HG03565 (cell line): ENCODE data around the gene KRT71.
"Not testable (repeated sequence)": the region's sequence is repeated elsewhere in the genome, so short reads cannot be mapped to it uniquely, and the experiment has no call there.

ENCODE experiments used
- ATAC-seq: cut with Tn5 transposase; IDR thresholded peaks from one replicate; pipeline ENCODE4 v1.9.1; 2021; ENCODE audit warnings: mild to moderate bottlenecking, moderate library complexity; ENCODE audit not compliant: unreplicated experiment

KRT71 gene

DNA sequence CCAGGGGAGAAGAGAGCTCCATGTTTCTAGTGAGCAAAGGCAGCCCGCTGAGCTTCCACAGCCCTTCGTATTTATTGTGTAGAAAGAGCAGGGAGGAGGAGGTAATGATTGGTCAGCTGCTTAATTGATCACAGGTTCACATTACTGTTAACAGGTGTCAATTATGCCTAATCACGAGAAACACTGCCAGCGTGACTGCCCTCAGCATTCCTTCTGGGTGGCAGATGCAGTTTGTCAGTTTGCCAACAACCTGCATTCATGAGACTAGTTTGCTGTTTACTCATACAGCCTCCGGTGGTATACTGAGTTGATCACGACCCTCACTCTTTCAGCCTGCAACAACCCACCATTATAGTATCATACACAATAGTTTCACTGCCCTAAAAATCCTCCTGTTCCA lies 52.4 kb downstream of the KRT71 start:
- ATAC-seq: not testable (repeated sequence)

- no peak for ATAC-seq
Measured at GRCh38 chr12:52499806-52500560, 53.0 kb downstream of the KRT71 start.

GRCh38 chr12:52498946-52499345 lies 54.0 kb downstream of the KRT71 start:
- ATAC-seq: no peak

DNA sequence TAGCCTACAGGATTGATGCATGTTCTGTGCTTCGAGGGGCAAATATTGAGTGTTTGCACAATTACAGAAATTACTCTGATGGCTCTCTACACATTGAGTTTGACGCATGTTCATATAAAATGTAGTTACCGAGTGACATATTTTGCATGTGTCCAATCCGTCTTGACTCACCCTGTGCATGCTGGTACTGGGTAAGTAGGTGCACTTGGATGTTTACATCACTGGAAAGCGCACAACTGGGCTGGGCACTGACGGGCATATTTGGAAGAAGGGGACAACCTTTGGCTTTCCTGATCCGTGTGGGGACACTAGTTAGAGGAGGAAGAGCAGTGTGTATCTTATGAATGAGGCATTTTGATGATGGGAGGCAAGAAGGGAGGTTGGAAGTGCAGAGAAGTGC lies 55.0 kb downstream of the KRT71 start:
- ATAC-seq: no peak

DNA sequence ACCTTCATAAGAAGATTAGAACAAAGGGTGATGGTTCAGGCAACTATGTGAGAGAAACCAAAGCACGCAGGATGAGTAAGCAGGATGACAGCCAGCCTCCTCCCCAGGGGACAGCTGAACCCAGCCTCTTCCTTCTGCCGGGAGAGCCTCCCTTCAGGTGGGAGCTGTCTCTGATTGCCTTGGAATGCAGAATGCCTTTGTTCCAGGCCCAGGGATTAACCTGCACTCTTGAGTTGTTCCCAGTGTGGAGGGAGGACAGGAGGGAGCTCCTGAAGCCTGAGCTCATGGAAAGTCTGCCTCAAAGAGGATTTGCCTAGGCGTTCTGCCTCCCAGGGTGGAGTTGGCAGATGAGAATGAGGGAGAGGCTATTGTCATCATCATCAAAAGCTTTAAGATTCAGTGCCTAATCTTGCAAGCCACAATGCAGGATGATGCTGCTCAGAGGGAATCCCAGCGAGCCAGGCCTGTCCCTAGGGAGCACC lies 56.3 kb downstream of the KRT71 start:
- no peak for ATAC-seq

DNA sequence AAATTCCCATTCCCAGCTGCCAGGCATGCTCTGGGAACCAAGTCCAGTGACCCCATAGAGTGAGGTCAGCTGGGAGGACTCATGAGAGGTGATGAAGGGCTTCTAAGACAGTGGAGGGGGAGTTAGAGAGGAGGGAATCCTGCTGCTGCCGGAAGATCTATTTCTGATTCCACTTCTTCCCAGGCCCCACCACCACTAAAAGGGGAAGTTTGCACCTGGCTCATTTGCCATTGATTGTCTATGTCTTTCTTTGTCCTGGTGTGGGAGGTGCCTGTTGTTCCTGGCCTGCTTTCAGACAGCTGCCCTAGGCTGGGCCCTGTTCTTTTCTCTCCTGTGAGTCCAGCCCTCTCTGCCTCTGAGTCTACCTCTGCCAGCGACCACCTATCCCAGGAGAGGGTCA lies 56.9 kb downstream of the KRT71 start:
- no peak for ATAC-seq

DNA sequence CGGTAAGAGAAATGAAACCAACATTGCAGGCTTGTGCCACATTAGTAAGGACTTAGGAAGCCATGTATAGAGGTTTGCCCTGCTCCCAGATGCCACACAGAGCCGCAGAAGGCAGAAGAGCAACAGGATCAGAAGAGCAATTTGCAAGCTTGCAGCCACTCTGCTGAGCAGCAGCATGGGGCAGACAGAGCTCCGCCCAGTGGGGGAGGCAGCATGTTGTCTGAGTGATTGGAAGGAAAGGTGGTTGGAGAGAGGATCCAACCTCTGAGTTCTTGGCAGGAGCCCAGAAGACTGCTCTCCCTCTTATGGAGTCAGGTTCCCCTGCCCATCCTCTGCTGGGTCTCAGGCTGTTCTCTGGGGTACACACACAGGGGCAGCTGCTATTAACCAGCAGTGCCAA lies 57.6 kb downstream of the KRT71 start:
- no peak for ATAC-seq

- no peak for ATAC-seq
Measured at GRCh38 chr12:52494518-52494917, 58.4 kb downstream of the KRT71 start.

GRCh38 chr12:52494100-52494499 lies 58.8 kb downstream of the KRT71 start:
- no peak for ATAC-seq
